Activated T-cell treated with anti-CD3 and anti-CD28 coated beads for 4 hours (primary cell): ENCODE measurements around the gene RASGRF1.

Experiments
- DNase-seq: peaks from one replicate; pipeline ENCODE4 v3.0.0-alpha.2; 2020

The RASGRF1 gene

GRCh38 chr15:79093352-79093935, 2.9 kb upstream of the RASGRF1 start:
- no peak for DNase-seq

GRCh38 chr15:79092382-79092781, 1.8 kb upstream of the RASGRF1 start:
- DNase-seq, result no peak

DNA sequence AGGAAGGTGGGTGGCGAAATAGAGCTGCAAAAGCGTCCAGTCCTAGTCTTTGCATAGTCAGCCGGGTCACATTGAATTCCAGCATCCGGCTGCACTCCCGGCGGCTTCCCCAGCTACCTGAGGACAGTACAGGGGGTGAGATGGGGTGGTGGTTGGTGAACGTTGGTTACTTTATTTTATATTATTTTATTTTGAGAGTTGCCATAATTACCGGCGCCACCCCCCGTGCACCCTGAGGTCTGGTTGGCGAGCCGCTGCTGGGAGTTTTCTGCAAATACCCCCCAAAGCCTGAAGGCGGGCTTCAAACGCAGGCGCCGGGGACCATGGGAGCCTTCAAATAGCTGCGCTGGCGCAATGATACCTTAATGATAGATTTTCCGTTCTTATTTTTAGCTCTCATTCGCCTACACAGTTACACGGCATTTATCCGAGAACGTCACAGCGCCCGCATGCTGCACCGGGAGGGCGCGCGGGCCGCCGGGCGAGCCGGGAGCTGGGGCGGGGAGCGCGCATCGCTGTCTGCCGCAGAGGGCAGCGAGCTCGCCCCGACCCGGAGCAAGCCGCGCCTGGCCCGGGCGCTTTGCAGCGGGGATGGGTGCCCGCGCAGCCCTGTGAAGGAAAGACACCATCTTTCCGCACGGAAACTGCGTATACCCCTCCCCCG, 756 bp upstream of the RASGRF1 start:
- DNase-seq, result no peak

GRCh38 chr15:79089890-79090486, 592 bp downstream of the RASGRF1 start:
- DNase-seq, result no peak

DNA sequence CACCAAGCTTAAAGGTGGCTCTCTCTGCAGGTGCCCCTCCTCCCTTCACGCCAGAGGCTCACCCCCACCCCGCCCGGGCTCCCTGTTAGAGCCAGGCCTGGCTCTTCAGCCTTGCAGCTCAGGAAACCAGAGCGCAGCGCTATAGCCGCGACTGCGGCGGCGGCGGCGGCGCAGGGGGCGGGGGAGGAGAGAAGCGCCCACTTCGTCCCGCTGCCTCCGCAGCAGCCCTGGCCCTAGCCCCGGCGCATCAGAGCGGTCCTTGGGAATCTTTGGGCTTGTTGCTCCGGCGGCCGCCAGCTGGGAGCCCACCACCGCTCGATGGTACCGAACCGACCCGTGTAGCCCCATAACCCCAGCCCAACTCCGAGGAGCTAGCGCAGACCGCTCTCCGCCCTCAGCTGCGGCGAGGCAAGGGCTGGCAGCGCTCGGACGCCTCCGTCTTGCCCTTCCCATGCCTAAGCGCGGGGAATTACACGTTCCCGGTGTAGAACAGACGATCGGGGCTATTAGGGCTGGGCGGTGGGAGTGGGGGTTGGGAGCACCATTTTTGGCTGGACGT, 1.2 kb downstream of the RASGRF1 start:
- no peak for DNase-seq

DNA sequence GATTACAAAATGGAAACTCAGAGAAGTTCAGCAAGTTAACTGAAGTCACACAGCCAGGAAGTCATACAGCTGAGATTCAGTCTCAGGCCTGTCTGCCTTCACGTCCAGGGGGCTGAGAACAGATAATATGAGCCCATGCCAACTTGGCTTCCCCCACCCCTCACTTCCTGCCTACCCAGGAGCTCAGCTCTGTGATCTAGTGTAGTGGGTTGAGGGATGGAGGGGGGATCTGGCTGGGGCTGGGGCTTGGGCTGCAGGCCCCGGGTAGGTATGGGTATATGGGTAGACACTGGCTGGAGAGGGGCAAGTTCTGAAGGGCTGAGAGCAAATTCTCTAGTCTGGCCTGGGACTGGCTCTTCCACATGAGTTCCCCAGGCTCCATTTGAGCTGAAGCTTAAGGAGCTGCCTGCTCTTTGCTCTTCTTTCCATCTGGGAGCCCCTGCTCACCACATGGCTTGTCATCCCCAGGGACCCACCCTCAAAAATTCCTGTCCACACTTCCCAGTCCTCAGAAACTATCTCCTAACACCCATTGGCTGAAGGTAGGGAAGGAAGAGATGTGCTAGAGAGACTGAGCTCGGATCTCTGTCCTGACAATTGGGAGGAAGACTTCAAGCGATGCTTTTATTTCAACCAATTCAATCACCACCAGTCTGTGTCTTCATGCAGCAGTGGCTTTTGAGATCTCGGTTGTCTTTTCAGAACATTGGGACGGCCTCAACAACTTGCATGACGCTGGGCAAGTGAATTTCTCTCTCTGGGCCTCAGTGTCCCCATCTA, 2.0 kb downstream of the RASGRF1 start:
- DNase-seq, result no peak

DNA sequence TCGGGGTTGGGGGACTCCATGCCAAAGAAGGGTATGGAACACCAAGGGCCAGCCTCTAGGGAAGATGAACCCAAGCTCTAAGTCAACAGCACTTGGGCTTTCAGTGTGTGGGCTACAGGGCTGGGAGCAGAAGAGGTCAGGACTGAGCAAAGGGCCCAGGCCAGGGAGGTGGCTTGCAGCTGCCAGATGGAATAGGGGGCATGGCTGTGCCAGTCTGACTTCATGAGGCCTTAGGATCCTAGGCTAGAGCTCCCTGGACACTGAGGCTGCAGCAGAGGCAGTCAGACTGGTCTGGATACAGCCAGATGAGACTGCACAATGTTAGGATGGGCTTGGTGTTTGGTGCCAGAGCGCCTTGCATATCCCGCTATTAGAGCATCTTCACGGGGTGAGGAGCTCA, 3.8 kb downstream of the RASGRF1 start:
- DNase-seq, result no peak

- no peak for DNase-seq
These were observed 6.1 kb downstream of the RASGRF1 start for GRCh38 chr15:79084308-79084968.

- DNase-seq, result no peak
These were observed 7.4 kb downstream of the RASGRF1 start for GRCh38 chr15:79083154-79083553.

- DNase-seq, result no peak
These were observed 8.1 kb downstream of the RASGRF1 start for GRCh38 chr15:79082363-79083070.

GRCh38 chr15:79078763-79079410, 11.7 kb downstream of the RASGRF1 start:
- no peak for DNase-seq

DNA sequence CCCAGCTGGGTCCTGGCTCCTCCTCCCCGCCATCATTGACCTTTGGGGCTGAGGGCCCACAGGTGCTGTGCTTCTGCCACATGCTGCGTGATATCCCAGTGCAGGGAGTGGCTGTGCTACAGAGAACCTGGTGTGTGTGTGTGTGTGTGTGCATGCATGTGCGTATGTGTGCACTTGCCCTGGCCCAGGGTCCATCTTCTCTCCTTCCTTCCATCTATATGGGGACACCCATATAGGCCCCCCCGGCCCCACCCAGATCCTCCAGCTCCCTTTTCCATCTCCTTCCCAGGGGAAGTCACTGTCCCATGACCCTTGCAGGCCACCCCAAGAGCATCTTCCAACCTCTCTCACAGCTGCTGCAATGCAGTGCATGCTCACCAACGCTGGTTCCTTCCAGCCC, 12.6 kb downstream of the RASGRF1 start:
- no peak for DNase-seq

DNA sequence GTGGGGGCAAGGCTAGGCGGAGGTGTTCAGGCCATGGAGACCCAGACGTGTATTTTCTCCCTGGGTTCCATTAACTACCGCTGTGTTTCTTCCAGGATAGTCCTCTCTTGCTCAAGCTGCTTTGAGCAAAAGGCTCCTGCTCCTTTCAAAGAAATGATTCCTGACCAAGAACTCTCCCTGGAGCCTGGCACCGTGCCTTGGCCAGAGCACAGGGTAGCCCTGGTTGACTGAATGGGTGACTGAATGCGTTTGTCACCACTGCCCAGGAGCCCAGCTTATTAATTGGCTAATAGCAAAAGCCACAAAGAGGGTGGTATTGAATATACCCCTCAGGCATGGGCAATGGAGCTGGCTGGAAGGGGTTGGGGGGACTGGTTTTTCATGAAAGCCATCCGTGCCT, 13.9 kb downstream of the RASGRF1 start:
- DNase-seq, result no peak

DNA sequence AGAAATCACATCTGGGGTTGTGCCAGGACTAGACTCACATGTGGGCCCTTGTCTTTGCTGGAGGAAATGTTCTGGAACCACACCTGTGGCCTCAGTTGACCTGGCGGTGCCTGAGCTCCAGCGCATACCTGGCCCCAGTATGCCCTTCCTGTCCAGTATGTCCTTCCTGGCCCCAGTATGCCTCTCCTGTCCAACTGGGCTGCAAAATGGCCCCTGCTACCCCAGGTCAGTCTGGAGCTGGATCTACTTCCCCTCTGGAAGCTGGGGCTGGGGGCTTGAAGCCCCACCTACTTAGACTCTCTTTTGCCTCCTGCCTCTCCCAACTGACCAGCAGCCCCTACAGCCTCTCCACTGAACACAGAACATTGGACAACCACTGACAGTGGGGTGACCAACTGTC, 15.3 kb downstream of the RASGRF1 start:
- no peak for DNase-seq

- DNase-seq, result no peak
These were observed 17.2 kb downstream of the RASGRF1 start for GRCh38 chr15:79073336-79073735.

- no peak for DNase-seq
These were observed 18.7 kb downstream of the RASGRF1 start for GRCh38 chr15:79071901-79072300.

GRCh38 chr15:79068790-79069189, 21.8 kb downstream of the RASGRF1 start:
- no peak for DNase-seq

- no peak for DNase-seq
These were observed 22.6 kb downstream of the RASGRF1 start for GRCh38 chr15:79067969-79068368.

DNA sequence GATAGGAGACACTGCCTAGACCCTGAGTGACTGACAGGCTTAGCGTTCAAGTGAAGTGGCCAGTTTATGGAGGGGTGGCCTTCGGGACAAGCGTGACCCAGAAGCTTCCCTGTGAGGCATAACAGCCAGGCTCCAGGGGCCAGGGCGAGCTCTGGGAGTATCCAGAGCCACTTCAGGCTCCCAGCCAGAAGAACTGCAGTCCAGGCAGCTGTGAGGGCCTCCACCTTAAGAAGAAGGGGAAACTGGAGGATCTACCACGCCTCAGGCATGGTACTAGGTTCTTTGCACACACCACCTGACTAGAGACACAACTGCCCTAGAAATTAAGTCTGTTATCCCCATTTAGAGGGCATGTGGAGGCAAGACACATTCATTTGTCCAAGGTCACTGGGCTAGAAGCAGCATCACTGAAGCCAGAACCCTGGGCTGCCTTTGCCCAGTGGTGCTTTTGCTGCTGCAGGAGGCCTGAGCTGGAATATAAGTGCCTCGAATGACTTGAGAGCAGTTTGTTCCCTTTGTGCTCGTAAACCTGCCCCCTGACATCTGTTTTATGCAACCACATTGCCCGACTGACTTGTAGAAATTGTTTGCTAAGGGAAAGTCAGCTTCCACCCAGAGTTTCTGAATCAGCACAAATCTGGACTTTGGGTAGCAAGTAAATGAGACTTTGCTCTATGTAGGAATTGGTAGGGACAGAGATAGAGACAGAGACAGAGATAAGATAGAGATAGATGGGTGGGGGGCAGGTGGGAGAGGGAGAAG, 23.3 kb downstream of the RASGRF1 start:
- no peak for DNase-seq

GRCh38 chr15:79066391-79067071, 24.0 kb downstream of the RASGRF1 start:
- no peak for DNase-seq
